Endothelial cell of umbilical vein (primary cell): ENCODE results near the gene RACGAP1. TPM values are rescaled to one million over a fixed set of nuclear protein-coding genes. Genes with fewer than 3 reads are reported as not detected.
"Not testable (repeated sequence)": the region's sequence is repeated elsewhere in the genome, so short reads cannot be mapped to it uniquely, and the experiment has no call there.

Source experiments
- BruUV-seq: library from RNA; stranded (reverse); fragments of 400-500 nt; replicated peaks from 2 replicates; lab custom pipeline; 2021; lab: Mats Ljungman, UMichigan
- CTCF ChIA-PET: fragments of 300-600, 350-600 bp; sonication (Branson Sonifier 250); formaldehyde crosslinking; loops from one replicate; lab custom pipeline; 2021; ENCODE audit warnings: antibody characterized with exemption, inconsistent platforms; lab: Charles Lee
- POLR2A ChIA-PET: fragments of 300-600, 350-600 bp; sonication (Branson Sonifier 250); formaldehyde crosslinking; loops from one replicate; lab custom pipeline; 2021; ENCODE audit warnings: antibody characterized with exemption, inconsistent platforms; lab: Charles Lee
- DNase-seq: peaks from one replicate; pipeline ENCODE4 v3.0.0-alpha.2; 2011; ENCODE audit warnings: low read depth, low spot score
- FAIRE-seq: peaks from 2 replicates; lab custom pipeline; 2011; peaks lifted over from hg19 to GRCh38; lab: Jason Lieb, UNC
- H2AFZ ChIP-seq: 2 replicates; pipeline ENCODE4 v1.6.0; 2012; ENCODE audit warnings: low read depth, low read length, control low read depth, inconsistent platforms
- H3K27ac ChIP-seq: 2 replicates; pipeline ENCODE4 v1.5.1; 2011; ENCODE audit warnings: low read depth, mild to moderate bottlenecking, control low read depth, low read length, moderate library complexity; ENCODE audit not compliant: insufficient read depth
- H3K27me3 ChIP-seq, 2 experiments: 2 replicates each; pipeline versions ENCODE4 v1.6.0 to v1.6.1; 2011; ENCODE audit warnings: low read length in 2 of 2, mixed read lengths in 1 of 2; ENCODE audit not compliant: control insufficient read depth in 2 of 2, insufficient read depth in 2 of 2
- H3K36me3 ChIP-seq, 2 experiments: 2 replicates in 1 of 2; 3 replicates in 1 of 2; pipeline ENCODE4 v1.5.1; 2011; ENCODE audit warnings: low read length in 2 of 2, mild to moderate bottlenecking in 1 of 2, moderate library complexity in 1 of 2; ENCODE audit not compliant: control insufficient read depth in 2 of 2, insufficient read depth in 2 of 2; ENCODE audit errors: extremely low read depth in 1 of 2
- H3K4me1 ChIP-seq: 3 replicates; pipeline ENCODE4 v1.5.1; 2011; ENCODE audit warnings: mild to moderate bottlenecking, low read length; ENCODE audit not compliant: control insufficient read depth, insufficient read depth; ENCODE audit errors: extremely low read depth
- H3K4me2 ChIP-seq: 2 replicates; pipeline ENCODE4 v1.6.1; 2011; ENCODE audit warnings: low read length, control low read depth, mixed read lengths; ENCODE audit not compliant: insufficient read depth
- H3K4me3 ChIP-seq, 3 experiments: fragments of 200-600 bp in 1 of 3; sonication (generic), shearing (Covaris generic) in 1 of 3; replicated peaks in 1 of 3; 2 replicates each; pipeline ENCODE4 v1.5.1; 2011 to 2016; ENCODE audit warnings: control low read depth in 3 of 3, low read length in 3 of 3, mild to moderate bottlenecking in 2 of 3, inconsistent platforms in 1 of 3, low read depth in 1 of 3, moderate library complexity in 1 of 3; ENCODE audit not compliant: insufficient read depth in 1 of 3
- H3K79me2 ChIP-seq: 2 replicates; pipeline ENCODE4 v1.6.0; 2012; ENCODE audit warnings: low read length, inconsistent platforms; ENCODE audit not compliant: control insufficient read depth, insufficient read depth
- H3K9ac ChIP-seq: replicated peaks from 2 replicates; pipeline ENCODE3; 2011; ENCODE audit warnings: low read length, control low read depth; ENCODE audit not compliant: insufficient read depth; ENCODE audit errors: extremely low read depth
- H3K9me1 ChIP-seq: replicated peaks from 3 replicates; pipeline ENCODE4 v1.6.0; 2011; ENCODE audit warnings: mild to moderate bottlenecking, low read length; ENCODE audit not compliant: control insufficient read depth, insufficient read depth; ENCODE audit errors: extremely low read depth
- H3K9me3 ChIP-seq: replicated peaks from 2 replicates; pipeline ENCODE4 v1.5.1; 2012; ENCODE audit warnings: low read length, inconsistent platforms; ENCODE audit not compliant: control insufficient read depth, insufficient read depth
- H4K20me1 ChIP-seq: replicated peaks from 2 replicates; pipeline ENCODE3; 2011; ENCODE audit warnings: mild to moderate bottlenecking, low read length; ENCODE audit not compliant: control insufficient read depth, insufficient read depth; ENCODE audit errors: extremely low read depth
- EZH2 ChIP-seq: IDR thresholded peaks from 2 replicates; pipeline ENCODE4 v1.6.1; 2012; ENCODE audit warnings: borderline replicate concordance, low read depth, mild to moderate bottlenecking, moderate library complexity, low read length, inconsistent platforms; ENCODE audit not compliant: severe bottlenecking
- GATA2 ChIP-seq: IDR thresholded peaks from 2 replicates; pipeline ENCODE4 v1.7.0; 2011; ENCODE audit warnings: low read depth, mild to moderate bottlenecking, moderate library complexity, mixed read lengths, low read length; ENCODE audit not compliant: insufficient read length, insufficient read depth
- JUN ChIP-seq: IDR thresholded peaks from 2 replicates; pipeline ENCODE4 v1.6.1; 2011; ENCODE audit warnings: borderline replicate concordance, low read depth; ENCODE audit not compliant: insufficient read length, insufficient read depth
- MYC ChIP-seq: IDR thresholded peaks from one replicate; pipeline ENCODE4 v1.6.1; 2011; ENCODE audit warnings: mild to moderate bottlenecking, low read depth, low read length
- POLR2A ChIP-seq: IDR thresholded peaks from 2 replicates; pipeline ENCODE4 v1.6.1; 2012; ENCODE audit warnings: low read depth, mild to moderate bottlenecking, control low read depth, low read length
- POLR2AphosphoS5 ChIP-seq: IDR thresholded peaks from 2 replicates; pipeline ENCODE4 v1.6.1; 2012; ENCODE audit warnings: low read depth, mild to moderate bottlenecking, control low read depth, low read length, moderate library complexity; ENCODE audit not compliant: insufficient read depth
- dilution Hi-C: fragments of 300-500 bp; cut with MboI; formaldehyde crosslinking; loops from one replicate; pipeline ENCODE4 v1.15.0; 2019; ENCODE audit warnings: low sequenced_read_pairs; ENCODE audit not compliant: extremely low pct_ligation_motif_present
- intact Hi-C: fragments of 100-400 bp; cut with micrococcal nuclease; formaldehyde crosslinking; loops from one replicate; pipeline ENCODE4 v1.10.0; 2022
- polyA plus RNA-seq, 4 experiments: library from polyadenylated mRNA; depleted of rRNA in 3 of 4; stranded (reverse) in 3 of 4; unstranded in 1 of 4; fragments of >200 nt; gene quantifications; 2 replicates each; pipeline versions ENCODE4 v1.2.1 to v1.2.3, GENCODE V29; 2011 to 2012; ENCODE audit warnings: missing spikeins in 1 of 4
- total RNA-seq: library from RNA; stranded (reverse); gene quantifications from 2 replicates; pipeline ENCODE4 v1.2.3, GENCODE V29; 2021
- TF ChIP-seq, protein P1 (sequence below), 2 donors: IDR thresholded peaks; 1 replicate in 1 of 2; 2 replicates in 1 of 2; pipeline ENCODE4 v1.5.1; 2011; ENCODE audit warnings: low read length in 2 of 2, mild to moderate bottlenecking in 2 of 2, moderate library complexity in 2 of 2, control low read depth in 1 of 2, inconsistent platforms in 1 of 2, low read depth in 1 of 2; ENCODE audit not compliant: insufficient read depth in 1 of 2; ENCODE audit errors: extremely low read depth in 1 of 2

The RACGAP1 gene
- total and polyA plus RNA-seq, 2 donors (not counting 3 experiments of a cell fraction or from before 2014, with no cell fraction given): 16.5 to 56.3 TPM

GRCh38 chr12:49989400-49989799 is 35.9 kb downstream of the RACGAP1 start:
- H3K36me3 ChIP-seq: peaks cover 2 to 19% of the 10 kb centered on the region in 2 experiments
- H3K27ac ChIP-seq, DNase-seq, H3K79me2 ChIP-seq, H3K4me2 ChIP-seq, H3K4me1 ChIP-seq, dilution Hi-C loops, H3K9me1 ChIP-seq, H3K4me3 ChIP-seq, H3K9ac ChIP-seq, H2AFZ ChIP-seq, H3K9me3 ChIP-seq, H3K27me3 ChIP-seq, POLR2A ChIA-PET, H4K20me1 ChIP-seq, intact Hi-C loops, FAIRE-seq: not testable (repeated sequence)
- CTCF ChIA-PET: interaction anchor here (1.0 to 2.1 kb wide), 4 partner anchors 17 to 44 kb away, joined by 3 to 4 read pairs (median 4); partner anchors contain the start of gene AQP6
- BruUV-seq: TSS peak; percentile 53

GRCh38 chr12:49987625-49988303 is 37.5 kb downstream of the RACGAP1 start:
- no TSS peak for BruUV-seq
- Histone ChIP-seq H3K27me3 (no peaks in the 10 kb centered on the region), H3K9me1 (no peaks in the 10 kb centered on the region), H3K4me3 (no peak overlapping the region), H3K4me1 (peaks cover 14% of the 10 kb centered on the region), H3K27ac (no peak overlapping the region), H3K79me2 (no peaks in the 10 kb centered on the region), H3K36me3 (peaks cover 2 to 14% of the 10 kb centered on the region in 2 experiments), H3K4me2 (no peak overlapping the region), H3K9me3 (no peaks in the 10 kb centered on the region), H4K20me1 (no peaks in the 10 kb centered on the region), H3K9ac (no peak overlapping the region), H2AFZ (no peak overlapping the region)
- ChIA-PET POLR2A (no interaction called here), CTCF (interaction anchor here (2.1 kb wide), 1 partner anchor 21 kb away, joined by 4 read pairs; no protein-coding TSS in a partner anchor)
- dilution Hi-C loops: no loop called here
- intact Hi-C loops: no loop called here
- DNase-seq (no peak), FAIRE-seq (no peak)
- no peak for TF ChIP-seq JUN
- TF ChIP-seq, protein P1, sequence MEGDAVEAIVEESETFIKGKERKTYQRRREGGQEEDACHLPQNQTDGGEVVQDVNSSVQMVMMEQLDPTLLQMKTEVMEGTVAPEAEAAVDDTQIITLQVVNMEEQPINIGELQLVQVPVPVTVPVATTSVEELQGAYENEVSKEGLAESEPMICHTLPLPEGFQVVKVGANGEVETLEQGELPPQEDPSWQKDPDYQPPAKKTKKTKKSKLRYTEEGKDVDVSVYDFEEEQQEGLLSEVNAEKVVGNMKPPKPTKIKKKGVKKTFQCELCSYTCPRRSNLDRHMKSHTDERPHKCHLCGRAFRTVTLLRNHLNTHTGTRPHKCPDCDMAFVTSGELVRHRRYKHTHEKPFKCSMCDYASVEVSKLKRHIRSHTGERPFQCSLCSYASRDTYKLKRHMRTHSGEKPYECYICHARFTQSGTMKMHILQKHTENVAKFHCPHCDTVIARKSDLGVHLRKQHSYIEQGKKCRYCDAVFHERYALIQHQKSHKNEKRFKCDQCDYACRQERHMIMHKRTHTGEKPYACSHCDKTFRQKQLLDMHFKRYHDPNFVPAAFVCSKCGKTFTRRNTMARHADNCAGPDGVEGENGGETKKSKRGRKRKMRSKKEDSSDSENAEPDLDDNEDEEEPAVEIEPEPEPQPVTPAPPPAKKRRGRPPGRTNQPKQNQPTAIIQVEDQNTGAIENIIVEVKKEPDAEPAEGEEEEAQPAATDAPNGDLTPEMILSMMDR (IDR thresholded peaks at IDR 0.05; ENCODE audit: extremely low read depth in 1 of 2, insufficient read depth in 1 of 2, low read depth in 1 of 2, low read length in 2 of 2): no peak
- TF ChIP-seq MYC: no peak
- no peak for TF ChIP-seq EZH2
- no peak for TF ChIP-seq POLR2AphosphoS5
- TF ChIP-seq GATA2: no peak
- no peak for TF ChIP-seq POLR2A

DNA sequence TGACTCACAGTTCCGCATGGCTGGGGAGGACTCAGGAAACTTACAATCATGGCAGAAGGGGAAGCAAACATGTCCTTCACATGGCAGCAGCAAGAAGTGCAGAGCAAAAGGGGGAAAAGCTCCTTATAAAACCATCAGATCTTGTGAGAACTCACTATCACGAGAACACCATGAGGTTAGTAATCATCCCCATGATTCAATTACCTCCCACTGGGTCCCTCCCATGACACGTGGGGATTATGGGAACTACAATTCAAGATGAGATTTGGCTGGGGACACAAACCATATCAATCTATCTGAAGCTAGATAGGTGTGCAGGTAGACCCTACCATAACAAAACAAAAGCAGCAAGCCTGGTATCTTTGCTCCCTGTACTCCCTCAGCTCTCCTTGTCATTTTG is 38.8 kb downstream of the RACGAP1 start:
- H2AFZ ChIP-seq, H3K27ac ChIP-seq, POLR2A ChIA-PET, H3K4me2 ChIP-seq, BruUV-seq, DNase-seq, intact Hi-C loops, H4K20me1 ChIP-seq, H3K4me3 ChIP-seq, FAIRE-seq, H3K9me1 ChIP-seq, H3K36me3 ChIP-seq, H3K79me2 ChIP-seq, dilution Hi-C loops, H3K9me3 ChIP-seq, H3K9ac ChIP-seq, H3K27me3 ChIP-seq: not testable (repeated sequence)
- H3K4me1 ChIP-seq: peaks cover 14% of the 10 kb centered on the region
- CTCF ChIA-PET: interaction anchor here (0.6 to 1.5 kb wide), 4 partner anchors 9 to 19 kb away, joined by 3 to 6 read pairs (median 4); no protein-coding TSS in a partner anchor
